Fibroblast of skin of left quadriceps (primary cell): ENCODE results near the gene BAIAP2.
A peak's percentile ranks its signal among the peaks of the same experiment; 100 is the strongest.

Source experiments
- DNase-seq, 2 experiments: peaks; one replicate each; pipeline ENCODE4 v3.0.0-alpha.2; 2013; ENCODE audit warnings: low read depth in 2 of 2

BAIAP2 gene

GRCh38 chr17:81108220-81108619 lies 73.3 kb downstream of the BAIAP2 start:
- no peak for DNase-seq

- DNase-seq, result no peak
These were observed 75.0 kb downstream of the BAIAP2 start for GRCh38 chr17:81109957-81110356.

GRCh38 chr17:81110488-81111040 lies 75.6 kb downstream of the BAIAP2 start:
- no peak for DNase-seq

- no peak for DNase-seq
These were observed 76.1 kb downstream of the BAIAP2 start for GRCh38 chr17:81111066-81111465.

- no peak for DNase-seq
These were observed 77.5 kb downstream of the BAIAP2 start for GRCh38 chr17:81112450-81112849.

GRCh38 chr17:81113158-81113724 lies 78.3 kb downstream of the BAIAP2 start:
- no peak for DNase-seq

- no peak for DNase-seq
These were observed 79.6 kb downstream of the BAIAP2 start for GRCh38 chr17:81114351-81115093.

- no peak for DNase-seq
These were observed 80.3 kb downstream of the BAIAP2 start for GRCh38 chr17:81115219-81115618.

GRCh38 chr17:81115749-81116464 lies 81.0 kb downstream of the BAIAP2 start:
- no peak for DNase-seq

- no peak for DNase-seq
These were observed 81.8 kb downstream of the BAIAP2 start for GRCh38 chr17:81116704-81117103.

GRCh38 chr17:81117672-81118198 lies 82.8 kb downstream of the BAIAP2 start:
- DNase-seq, result no peak

- no peak for DNase-seq
These were observed 83.6 kb downstream of the BAIAP2 start for GRCh38 chr17:81118308-81119221.

GRCh38 chr17:81119223-81120148 lies 84.5 kb downstream of the BAIAP2 start:
- DNase-seq, result peak; percentile 68 to 71

- no peak for DNase-seq
These were observed 85.2 kb downstream of the BAIAP2 start for GRCh38 chr17:81120149-81120484.

GRCh38 chr17:81120695-81121621 lies 86.0 kb downstream of the BAIAP2 start:
- no peak for DNase-seq

- no peak for DNase-seq
These were observed 87.1 kb downstream of the BAIAP2 start for GRCh38 chr17:81121841-81122733.

- DNase-seq, result no peak
These were observed 88.4 kb downstream of the BAIAP2 start for GRCh38 chr17:81123052-81124048.
